OCI-LY7 (cell line): ENCODE data around the gene TNKS2. TPM values are rescaled to one million over a fixed set of nuclear protein-coding genes. Genes with fewer than 3 reads are reported as not detected.

ENCODE experiments used
- BruUV-seq: library from RNA; stranded (reverse); fragments of 400-500 nt; replicated peaks from 2 replicates; lab custom pipeline; 2021; lab: Mats Ljungman, UMichigan
- CTCF ChIA-PET: fragments of 300-600 bp; sonication (Branson Sonifier 250); formaldehyde crosslinking; loops from one replicate; lab custom pipeline; 2022; ENCODE audit warnings: antibody characterized with exemption; ENCODE audit not compliant: unreplicated experiment; lab: Charles Lee
- POLR2A ChIA-PET: fragments of 300-600 bp; sonication (Branson Sonifier 250); formaldehyde crosslinking; loops from one replicate; lab custom pipeline; 2022; ENCODE audit warnings: antibody characterized with exemption; lab: Charles Lee
- DNase-seq: peaks from one replicate; pipeline ENCODE4 v3.0.0-alpha.2; 2015; ENCODE audit warnings: low spot score
- H2AFZ ChIP-seq: fragments of 200-600 bp; sonication (generic), shearing (Covaris generic); 2 replicates; pipeline ENCODE4 v1.6.1; 2014; ENCODE audit warnings: mild to moderate bottlenecking, antibody characterized with exemption, low read length, moderate library complexity
- H3K27ac ChIP-seq: fragments of 200-600 bp; sonication (generic); 2 replicates; pipeline ENCODE4 v1.5.1; 2014; ENCODE audit warnings: mixed run types, low read depth, mild to moderate bottlenecking, moderate library complexity, low read length, inconsistent platforms; ENCODE audit not compliant: poor library complexity, severe bottlenecking
- H3K36me3 ChIP-seq: fragments of 200-600 bp; sonication (generic); 2 replicates; pipeline ENCODE4 v1.6.1; 2014; ENCODE audit warnings: mild to moderate bottlenecking, antibody characterized with exemption, low read length, moderate library complexity, mixed read lengths; ENCODE audit not compliant: insufficient read depth
- H3K4me1 ChIP-seq: fragments of 200-600 bp; sonication (generic); 2 replicates; pipeline ENCODE4 v1.5.1; 2014; ENCODE audit warnings: mild to moderate bottlenecking, low read length; ENCODE audit not compliant: insufficient read depth, poor library complexity, severe bottlenecking
- H3K4me2 ChIP-seq: fragments of 200-600 bp; sonication (generic); 2 replicates; pipeline ENCODE4 v1.6.1; 2014; ENCODE audit warnings: mild to moderate bottlenecking, low read length
- H3K4me3 ChIP-seq: fragments of 200-600 bp; sonication (generic); 2 replicates; pipeline ENCODE4 v1.5.1; 2014; ENCODE audit warnings: mild to moderate bottlenecking, low read depth, low read length; ENCODE audit not compliant: poor library complexity, severe bottlenecking
- H3K79me2 ChIP-seq: fragments of 200-600 bp; sonication (generic); 2 replicates; pipeline ENCODE4 v1.6.1; 2016; ENCODE audit warnings: low read depth, mild to moderate bottlenecking, low read length, moderate library complexity, mixed read lengths; ENCODE audit not compliant: insufficient read depth
- H3K9me2 ChIP-seq: fragments of 200-600 bp; sonication (generic); 2 replicates; pipeline ENCODE4 v1.6.1; 2016; ENCODE audit warnings: mild to moderate bottlenecking, low read length, mixed read lengths; ENCODE audit not compliant: insufficient read depth
- H3K9me3 ChIP-seq: fragments of 200-600 bp; sonication (generic); 2 replicates; pipeline ENCODE4 v1.6.1; 2014; ENCODE audit warnings: mild to moderate bottlenecking, mixed run types, low read length, mixed read lengths
- H4K20me1 ChIP-seq: fragments of 200-600 bp; sonication (generic); 2 replicates; pipeline ENCODE4 v1.6.1; 2014; ENCODE audit warnings: mild to moderate bottlenecking, antibody characterized with exemption, low read length, moderate library complexity, mixed read lengths; ENCODE audit not compliant: insufficient read depth
- EZH2phosphoT487 ChIP-seq: fragments of 200-600 bp; sonication (generic); IDR thresholded peaks from 2 replicates; pipeline ENCODE4 v1.6.1; 2018; ENCODE audit warnings: low read depth, borderline replicate concordance, mild to moderate bottlenecking, mixed run types, antibody characterized with exemption, low read length, moderate library complexity, mixed read lengths
- intact Hi-C: fragments of 100-400 bp; cut with micrococcal nuclease; formaldehyde crosslinking; loops from one replicate; pipeline ENCODE4 v1.10.0; 2022; ENCODE audit not compliant: unreplicated experiment
- total RNA-seq, 2 experiments: library from RNA; depleted of rRNA in 1 of 2; stranded (reverse); fragments of >200 nt in 1 of 2; shearing (Covaris generic) in 1 of 2; gene quantifications; 2 replicates each; pipeline ENCODE4 v1.2.3, GENCODE V29; 2014 to 2022
- TF ChIP-seq, protein P1 (sequence below): fragments of 200-600 bp; sonication (generic); conservative IDR thresholded peaks from 2 replicates; pipeline ENCODE4 v1.5.1; 2014; ENCODE audit warnings: mild to moderate bottlenecking, antibody characterized with exemption, low read length, moderate library complexity, mixed read lengths

Gene TNKS2
- total RNA-seq, 2 experiments from 2014 or later = 20.0 to 31.3 TPM

GRCh38 chr10:91824076-91824475 lies 25.9 kb downstream of the TNKS2 start:
- H3K4me2 ChIP-seq = no peak overlapping the region
- no peak overlapping the region for H3K27ac ChIP-seq
- intact Hi-C loops = no loop called here
- CTCF ChIA-PET = no interaction called here
- TF ChIP-seq EZH2phosphoT487 = no peak
- H4K20me1 ChIP-seq = no peaks in the 10 kb centered on the region
- no TSS peak for BruUV-seq
- no peak overlapping the region for H3K4me3 ChIP-seq
- no peaks in the 10 kb centered on the region for H3K79me2 ChIP-seq
- peaks cover 97% of the 10 kb centered on the region for H3K36me3 ChIP-seq
- POLR2A ChIA-PET = interaction anchor here (0.5 kb wide), 1 partner anchor 86 kb away, joined by 4 read pairs; no protein-coding TSS in a partner anchor
- H3K9me3 ChIP-seq = no peaks in the 10 kb centered on the region
- H2AFZ ChIP-seq = no peak overlapping the region
- no peak for DNase-seq
- H3K9me2 ChIP-seq = no peaks in the 10 kb centered on the region
- no peaks in the 10 kb centered on the region for H3K4me1 ChIP-seq

DNA sequence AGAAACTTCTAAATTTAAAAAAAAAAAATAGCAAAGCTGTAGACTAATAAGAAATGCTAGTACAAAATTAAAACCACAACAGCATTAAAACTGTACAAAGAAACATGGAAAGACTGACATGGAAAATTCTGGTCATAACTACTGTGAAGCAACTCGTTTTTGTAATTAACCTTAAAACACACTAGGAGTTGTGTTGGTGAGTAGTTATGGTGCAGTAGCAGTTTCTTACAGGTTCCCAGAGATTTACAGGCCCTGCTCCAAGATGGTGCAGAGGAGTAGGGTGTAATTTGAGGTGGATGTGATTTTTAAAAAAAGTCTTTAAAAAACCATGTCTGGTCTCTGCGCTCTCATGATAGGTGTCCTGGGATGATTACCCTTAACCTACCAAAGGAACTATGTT lies 31.0 kb downstream of the TNKS2 start:
- H3K9me3 ChIP-seq = no peaks in the 10 kb centered on the region
- no peaks in the 10 kb centered on the region for H3K79me2 ChIP-seq
- no TSS peak for BruUV-seq
- H3K4me2 ChIP-seq = no peak overlapping the region
- no peak overlapping the region for H2AFZ ChIP-seq
- ChIA-PET CTCF (no interaction called here), POLR2A (interaction anchor here (0.6 kb wide), 2 partner anchors 394 to 638 kb away, joined by 3 to 8 read pairs; no protein-coding TSS in a partner anchor)
- intact Hi-C loops = no loop called here
- H3K4me1 ChIP-seq = no peaks in the 10 kb centered on the region
- H4K20me1 ChIP-seq = 0 out of 2 replicates have a peak, but pooled peaks cover under 1% of the 10 kb centered on the region
- H3K9me2 ChIP-seq = no peaks in the 10 kb centered on the region
- H3K36me3 ChIP-seq = peaks cover 100% of the 10 kb centered on the region
- TF ChIP-seq EZH2phosphoT487 = no peak
- TF ChIP-seq, protein P1, sequence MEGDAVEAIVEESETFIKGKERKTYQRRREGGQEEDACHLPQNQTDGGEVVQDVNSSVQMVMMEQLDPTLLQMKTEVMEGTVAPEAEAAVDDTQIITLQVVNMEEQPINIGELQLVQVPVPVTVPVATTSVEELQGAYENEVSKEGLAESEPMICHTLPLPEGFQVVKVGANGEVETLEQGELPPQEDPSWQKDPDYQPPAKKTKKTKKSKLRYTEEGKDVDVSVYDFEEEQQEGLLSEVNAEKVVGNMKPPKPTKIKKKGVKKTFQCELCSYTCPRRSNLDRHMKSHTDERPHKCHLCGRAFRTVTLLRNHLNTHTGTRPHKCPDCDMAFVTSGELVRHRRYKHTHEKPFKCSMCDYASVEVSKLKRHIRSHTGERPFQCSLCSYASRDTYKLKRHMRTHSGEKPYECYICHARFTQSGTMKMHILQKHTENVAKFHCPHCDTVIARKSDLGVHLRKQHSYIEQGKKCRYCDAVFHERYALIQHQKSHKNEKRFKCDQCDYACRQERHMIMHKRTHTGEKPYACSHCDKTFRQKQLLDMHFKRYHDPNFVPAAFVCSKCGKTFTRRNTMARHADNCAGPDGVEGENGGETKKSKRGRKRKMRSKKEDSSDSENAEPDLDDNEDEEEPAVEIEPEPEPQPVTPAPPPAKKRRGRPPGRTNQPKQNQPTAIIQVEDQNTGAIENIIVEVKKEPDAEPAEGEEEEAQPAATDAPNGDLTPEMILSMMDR = no peak
- DNase-seq = no peak
- H3K27ac ChIP-seq = no peak overlapping the region
- no peak overlapping the region for H3K4me3 ChIP-seq

- no peak overlapping the region for H3K4me3 ChIP-seq
- CTCF ChIA-PET = no interaction called here
- H3K4me1 ChIP-seq = no peaks in the 10 kb centered on the region
- H3K4me2 ChIP-seq = no peak overlapping the region
- no peaks in the 10 kb centered on the region for H3K9me2 ChIP-seq
- H3K36me3 ChIP-seq = peaks cover 91% of the 10 kb centered on the region
- no peak for TF ChIP-seq EZH2phosphoT487
- TF ChIP-seq, protein P1 = no peak
- no peak overlapping the region for H3K27ac ChIP-seq
- DNase-seq = no peak
- H3K9me3 ChIP-seq = no peaks in the 10 kb centered on the region
- POLR2A ChIA-PET = interaction anchor here (0.7 kb wide), 1 partner anchor 25 kb away, joined by 3 read pairs; no protein-coding TSS in a partner anchor
- 0 out of 2 replicates have a peak, but pooled peaks cover 3% of the 10 kb centered on the region for H4K20me1 ChIP-seq
- no peak overlapping the region for H2AFZ ChIP-seq
- intact Hi-C loops = no loop called here
- no peaks in the 10 kb centered on the region for H3K79me2 ChIP-seq
- TSS peak; percentile 8 for BruUV-seq
These were observed 40.0 kb downstream of the TNKS2 start for GRCh38 chr10:91838199-91838598.
